Stimulated activated CD8-positive, alpha-beta memory T cell treated with anti-CD3 and anti-CD28 coated beads, Interleukin-12 subunit alpha, Interleukin-12 subunit beta, amount 100 ng/mL, for 4 hours (primary cell): ENCODE measurements around the gene FAM83F.
A peak's percentile ranks its signal among the peaks of the same experiment; 100 is the strongest.

Experiments used
- DNase-seq: peaks from one replicate; pipeline ENCODE4 v3.0.0-alpha.2; 2020; ENCODE audit warnings: low read depth

Gene FAM83F

GRCh38 chr22:39994041-39994565, 651 bp upstream of the FAM83F start:
- DNase-seq = peak; percentile 31

DNA sequence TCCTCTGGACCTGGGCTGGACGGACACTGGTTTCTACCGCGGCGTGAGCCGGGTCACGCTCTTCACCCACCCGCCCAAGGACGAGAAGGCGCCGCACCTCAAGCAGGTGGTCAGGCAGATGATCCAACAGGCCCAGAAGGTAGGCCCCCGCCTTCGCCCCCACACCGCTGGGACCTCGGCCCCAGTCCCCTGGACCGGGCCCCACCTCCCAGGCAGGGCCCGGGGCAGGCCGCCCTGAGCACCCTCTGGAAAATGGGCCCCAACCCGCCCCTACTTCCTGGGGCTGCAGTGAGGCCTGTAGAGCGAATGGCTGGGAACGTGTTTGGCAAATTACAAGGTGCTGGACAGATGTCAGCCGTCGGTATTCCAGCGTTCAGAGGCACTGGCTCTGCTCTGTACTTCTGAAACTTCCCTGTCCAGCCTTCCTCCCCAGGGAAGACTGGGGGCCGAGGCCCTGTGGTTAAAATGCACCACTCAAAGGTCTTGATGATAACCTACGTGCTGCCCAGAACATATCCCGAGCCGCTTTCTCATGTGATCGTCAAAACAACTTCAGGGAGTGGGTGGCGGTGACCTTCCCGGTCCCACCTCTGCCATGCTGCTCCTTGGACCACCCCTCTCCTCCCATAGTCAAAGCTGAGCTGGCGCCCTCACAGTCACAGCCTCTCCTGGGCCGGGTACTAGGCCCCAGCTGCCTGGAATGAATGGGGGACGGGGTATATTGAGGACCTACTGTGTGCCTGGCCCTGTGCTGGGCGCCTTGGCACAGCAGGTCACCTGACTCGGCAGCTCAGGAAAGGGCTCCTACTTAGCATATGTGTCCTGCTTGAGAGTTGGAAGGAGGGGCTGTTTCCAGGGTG, 869 bp downstream of the FAM83F start:
- no peak for DNase-seq

DNA sequence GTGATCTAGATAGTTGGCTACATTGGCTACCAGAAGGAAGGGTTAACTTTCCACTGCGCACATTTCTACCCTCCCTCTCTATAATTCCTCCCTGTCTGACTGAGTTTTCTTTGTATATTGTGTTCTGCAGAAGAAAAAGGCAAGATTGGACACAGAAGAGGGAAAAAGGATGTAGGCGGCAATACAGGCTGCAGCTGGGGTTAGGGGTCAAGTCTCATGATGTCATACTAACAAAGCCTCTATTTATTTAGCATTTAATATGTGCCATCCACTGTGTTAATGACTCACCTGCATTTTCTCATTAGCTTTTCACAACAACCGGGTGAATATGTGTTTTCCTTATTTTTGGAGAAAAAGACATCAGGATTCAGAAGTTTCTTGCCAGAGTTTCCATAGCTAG, 2.0 kb downstream of the FAM83F start:
- DNase-seq = no peak

DNA sequence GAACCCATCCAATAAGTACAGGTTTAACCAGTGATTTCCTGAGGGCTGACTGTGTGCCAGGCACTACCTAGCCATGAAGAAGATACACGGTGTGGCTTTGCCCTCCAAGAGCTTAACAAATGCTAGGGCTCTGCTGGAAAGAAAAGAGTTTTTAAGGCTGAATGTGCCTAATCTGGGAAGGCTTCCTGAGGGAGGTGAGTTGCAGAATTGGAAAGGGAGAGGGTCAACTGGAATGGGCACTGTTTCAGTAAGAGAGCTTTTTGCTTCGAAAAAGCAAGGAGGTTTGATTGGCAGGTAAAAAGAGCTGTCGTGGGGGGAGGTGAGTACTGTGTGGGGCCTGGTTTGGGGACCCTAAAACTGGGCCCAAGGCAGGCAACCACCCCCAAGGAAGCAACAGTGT, 2.7 kb downstream of the FAM83F start:
- DNase-seq = no peak

GRCh38 chr22:39997939-39998726, 3.4 kb downstream of the FAM83F start:
- no peak for DNase-seq

GRCh38 chr22:39999144-39999757, 4.5 kb downstream of the FAM83F start:
- DNase-seq = no peak

DNA sequence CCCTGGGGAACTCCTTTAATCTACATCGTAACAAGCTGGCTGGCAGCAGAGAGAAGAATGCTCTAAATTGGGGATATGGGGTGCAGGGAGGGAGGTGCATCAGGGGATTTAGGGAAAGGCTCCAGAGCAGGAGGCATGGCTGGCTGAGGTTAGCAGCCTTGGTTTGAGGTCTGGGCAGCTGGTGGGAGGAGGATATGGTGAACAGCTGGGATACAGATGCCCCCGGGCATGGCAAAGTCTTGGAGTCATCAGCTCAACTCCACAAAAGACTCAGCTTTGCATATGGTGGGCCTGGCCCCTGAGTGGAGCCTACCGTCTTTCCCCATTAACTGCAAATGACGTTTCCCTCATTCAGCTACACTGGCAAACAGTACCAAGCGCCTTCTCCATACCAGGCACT, 5.4 kb downstream of the FAM83F start:
- no peak for DNase-seq

DNA sequence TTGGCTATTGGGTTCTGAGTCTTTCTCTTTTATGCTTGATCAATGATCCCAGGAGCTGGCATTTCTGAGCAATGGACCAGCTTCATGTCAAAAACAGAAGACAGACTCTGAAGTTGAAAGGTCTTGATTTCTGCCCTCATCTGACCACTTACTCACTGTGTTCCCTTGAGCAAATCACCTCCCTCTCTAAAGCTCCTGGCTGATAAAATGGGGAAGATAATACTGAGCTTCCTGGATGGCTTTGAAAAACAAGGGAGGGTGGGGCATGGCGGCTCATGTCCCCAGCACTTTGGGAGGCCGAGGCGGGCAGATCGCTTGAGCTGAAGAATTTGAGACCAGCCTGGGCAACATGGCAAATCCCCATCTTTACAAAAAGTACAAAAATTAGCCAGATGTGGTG, 6.4 kb downstream of the FAM83F start:
- DNase-seq = no peak

DNA sequence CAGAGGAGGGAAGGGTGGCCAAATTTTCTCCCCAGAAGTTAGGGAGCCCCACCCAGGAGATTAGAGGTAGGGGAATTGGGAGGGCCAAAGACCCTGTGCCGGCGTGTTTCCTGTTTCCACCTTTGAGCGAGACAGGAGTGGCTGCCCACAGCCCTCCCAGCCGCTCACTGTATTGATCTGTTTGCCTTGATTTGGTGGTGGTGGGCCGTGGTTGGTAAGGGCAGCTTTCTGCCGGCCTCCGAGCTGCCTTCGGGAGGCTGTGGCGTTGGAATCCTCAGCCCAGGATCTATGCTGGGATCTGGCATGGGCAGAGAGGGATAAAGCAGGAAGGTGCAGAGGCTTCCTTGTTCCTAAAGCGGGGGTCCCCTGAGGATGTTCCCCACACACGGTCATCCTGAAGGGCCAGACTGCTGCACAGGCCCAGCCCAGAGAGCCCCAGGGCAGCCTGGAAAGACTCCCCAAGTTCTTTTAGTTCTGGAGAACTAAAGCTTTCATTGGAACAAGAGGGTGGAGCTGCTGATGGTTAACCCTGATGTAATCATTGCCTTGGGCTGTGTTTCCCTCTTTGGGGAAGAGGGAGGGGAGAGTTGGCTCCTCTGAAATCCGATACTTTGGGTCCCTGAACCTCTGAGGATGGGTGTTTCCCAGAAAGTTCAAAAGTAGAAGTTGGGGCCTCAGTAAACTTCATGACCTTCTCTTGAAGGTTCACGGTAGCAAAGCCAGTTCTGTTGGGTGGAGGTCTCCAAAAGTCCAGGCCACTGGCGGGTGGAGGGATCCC, 7.2 kb downstream of the FAM83F start:
- DNase-seq = no peak

- DNase-seq = no peak
These were observed 8.4 kb downstream of the FAM83F start for GRCh38 chr22:40002935-40003715.

DNA sequence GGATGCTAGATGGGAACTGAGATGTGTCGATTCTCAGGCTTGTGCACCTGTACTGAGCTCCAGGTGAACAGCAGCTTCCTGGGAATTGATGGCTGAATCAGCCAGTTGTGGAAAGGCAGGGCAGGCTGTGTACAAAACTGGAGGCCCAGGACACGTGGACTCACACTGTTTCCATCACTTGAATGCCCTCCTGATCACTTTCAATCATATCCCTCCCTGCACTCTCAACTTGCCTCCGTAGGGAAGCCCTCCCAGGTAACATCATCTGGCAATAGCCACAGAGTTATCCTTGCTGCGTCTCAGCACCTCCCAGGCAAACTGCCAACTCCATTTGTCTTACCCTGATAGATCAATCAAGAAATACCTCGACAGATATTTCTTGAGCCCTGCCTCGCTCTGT, 10.1 kb downstream of the FAM83F start:
- no peak for DNase-seq

- DNase-seq = no peak
These were observed 11.9 kb downstream of the FAM83F start for GRCh38 chr22:40006641-40007040.

GRCh38 chr22:40007853-40008710, 13.3 kb downstream of the FAM83F start:
- DNase-seq = no peak

DNA sequence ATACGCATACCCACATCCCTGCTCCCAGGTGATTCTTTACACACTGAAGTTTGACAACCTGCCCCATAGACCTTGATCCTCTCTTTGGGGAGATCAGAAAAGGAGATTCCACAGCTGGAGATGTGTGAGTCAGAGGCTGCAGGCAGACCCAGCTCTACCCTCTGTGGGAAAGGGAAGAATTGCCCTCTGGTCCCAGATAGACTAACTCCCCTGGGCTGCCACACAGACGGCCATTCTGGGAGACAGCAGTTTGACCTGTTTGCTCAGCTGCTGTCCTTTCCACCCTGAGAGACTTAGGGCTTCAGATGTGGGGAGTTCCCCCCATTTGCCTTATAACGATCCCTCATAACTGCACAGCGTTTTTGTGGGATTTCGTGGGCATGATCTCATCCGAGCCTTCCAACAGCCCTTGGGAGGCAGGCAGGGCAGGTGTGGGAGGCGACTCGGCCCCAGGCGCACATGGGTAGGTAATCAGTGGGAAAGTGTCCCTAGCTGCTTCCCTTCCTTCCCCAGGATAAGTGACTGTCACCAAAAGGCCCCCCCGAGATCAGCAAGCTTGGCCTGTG, 14.1 kb downstream of the FAM83F start:
- DNase-seq = no peak

DNA sequence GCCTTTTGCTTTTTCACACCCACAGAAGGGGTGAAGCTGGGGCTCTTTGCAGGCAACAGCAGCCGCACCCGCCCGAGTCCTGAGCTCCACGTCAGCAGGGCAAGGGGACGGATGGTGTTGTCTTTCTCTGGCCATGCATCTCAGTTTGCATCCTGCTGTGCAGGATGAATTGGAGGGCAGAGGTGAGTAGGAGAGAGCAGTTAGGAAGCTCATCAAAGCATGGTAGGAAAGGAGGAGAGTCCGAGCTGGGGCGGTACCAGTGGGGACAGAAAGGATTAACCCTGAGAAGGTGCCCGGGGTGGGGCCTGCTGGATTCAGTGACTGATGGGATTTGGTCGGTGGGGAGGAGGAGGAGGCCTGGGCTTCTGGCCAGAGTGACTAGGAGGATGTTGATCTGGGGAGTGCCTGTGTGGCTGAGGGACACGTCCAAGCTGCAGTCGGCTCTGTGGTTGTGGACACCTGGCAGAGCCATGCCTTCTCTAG, 14.6 kb downstream of the FAM83F start:
- no peak for DNase-seq

DNA sequence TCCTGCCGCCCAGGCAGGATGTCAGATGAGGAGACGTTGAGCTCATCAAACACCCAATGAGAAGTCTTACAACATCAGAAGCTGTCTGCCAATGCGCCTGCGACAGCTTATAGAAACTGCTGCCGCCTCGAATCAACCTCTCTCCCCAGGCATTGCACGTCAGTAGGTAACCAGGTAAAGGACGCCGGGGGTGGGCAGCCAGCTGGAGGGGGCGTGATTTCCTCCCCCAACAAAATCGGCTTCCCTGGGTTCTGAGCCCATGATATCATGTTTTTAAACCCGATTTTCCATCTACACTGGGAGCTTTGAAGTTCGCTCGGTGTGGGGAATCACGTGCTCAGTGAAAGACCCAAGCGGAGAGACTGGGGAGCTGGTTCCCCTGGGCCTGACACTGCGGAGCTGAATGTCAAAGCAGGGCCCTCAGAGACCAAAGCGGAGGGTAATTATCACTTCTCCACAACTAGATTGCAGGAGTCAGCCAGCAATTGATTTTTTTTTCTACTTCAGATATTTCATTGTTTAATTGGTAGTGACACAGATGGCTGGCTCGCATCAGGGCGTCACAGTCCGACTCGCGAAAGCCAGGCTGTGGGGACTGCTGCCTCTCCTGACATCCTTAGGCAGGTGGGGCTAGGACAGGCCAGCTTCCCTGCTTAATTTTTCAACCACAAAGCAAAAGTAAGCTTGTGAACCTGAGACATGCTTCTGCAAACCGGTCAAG, 15.4 kb downstream of the FAM83F start:
- no peak for DNase-seq

- no peak for DNase-seq
These were observed 16.0 kb downstream of the FAM83F start for GRCh38 chr22:40010746-40011145.

GRCh38 chr22:40014667-40015248, 20.0 kb downstream of the FAM83F start:
- no peak for DNase-seq
